HUES6 (cell line): ENCODE measurements around the gene CABLES2.

Source experiments
- H3K27ac ChIP-seq: 2 replicates; pipeline ENCODE4 v1.7.0; 2013; ENCODE audit warnings: low read depth, mild to moderate bottlenecking, low read length, inconsistent platforms
- H3K27me3 ChIP-seq: 2 replicates; pipeline ENCODE4 v1.6.1; 2013; ENCODE audit warnings: low read length; ENCODE audit not compliant: control insufficient read depth, insufficient read depth
- H3K36me3 ChIP-seq: 2 replicates; pipeline ENCODE4 v1.6.1; 2013; ENCODE audit warnings: low read length; ENCODE audit not compliant: control insufficient read depth, insufficient read depth
- H3K4me1 ChIP-seq: 2 replicates; pipeline ENCODE4 v1.6.1; 2013; ENCODE audit warnings: low read length; ENCODE audit not compliant: control insufficient read depth, insufficient read depth
- H3K4me3 ChIP-seq: 2 replicates; pipeline ENCODE4 v1.5.1; 2013; ENCODE audit warnings: low read depth, low read length
- H3K9ac ChIP-seq: one replicate; pipeline ENCODE4 v1.6.1; 2013; ENCODE audit warnings: mild to moderate bottlenecking, low read length
- H3K9me3 ChIP-seq: 2 replicates; pipeline ENCODE4 v1.6.1; 2013; ENCODE audit warnings: low read depth, low read length; ENCODE audit not compliant: control insufficient read depth, insufficient read depth

CABLES2 gene

DNA sequence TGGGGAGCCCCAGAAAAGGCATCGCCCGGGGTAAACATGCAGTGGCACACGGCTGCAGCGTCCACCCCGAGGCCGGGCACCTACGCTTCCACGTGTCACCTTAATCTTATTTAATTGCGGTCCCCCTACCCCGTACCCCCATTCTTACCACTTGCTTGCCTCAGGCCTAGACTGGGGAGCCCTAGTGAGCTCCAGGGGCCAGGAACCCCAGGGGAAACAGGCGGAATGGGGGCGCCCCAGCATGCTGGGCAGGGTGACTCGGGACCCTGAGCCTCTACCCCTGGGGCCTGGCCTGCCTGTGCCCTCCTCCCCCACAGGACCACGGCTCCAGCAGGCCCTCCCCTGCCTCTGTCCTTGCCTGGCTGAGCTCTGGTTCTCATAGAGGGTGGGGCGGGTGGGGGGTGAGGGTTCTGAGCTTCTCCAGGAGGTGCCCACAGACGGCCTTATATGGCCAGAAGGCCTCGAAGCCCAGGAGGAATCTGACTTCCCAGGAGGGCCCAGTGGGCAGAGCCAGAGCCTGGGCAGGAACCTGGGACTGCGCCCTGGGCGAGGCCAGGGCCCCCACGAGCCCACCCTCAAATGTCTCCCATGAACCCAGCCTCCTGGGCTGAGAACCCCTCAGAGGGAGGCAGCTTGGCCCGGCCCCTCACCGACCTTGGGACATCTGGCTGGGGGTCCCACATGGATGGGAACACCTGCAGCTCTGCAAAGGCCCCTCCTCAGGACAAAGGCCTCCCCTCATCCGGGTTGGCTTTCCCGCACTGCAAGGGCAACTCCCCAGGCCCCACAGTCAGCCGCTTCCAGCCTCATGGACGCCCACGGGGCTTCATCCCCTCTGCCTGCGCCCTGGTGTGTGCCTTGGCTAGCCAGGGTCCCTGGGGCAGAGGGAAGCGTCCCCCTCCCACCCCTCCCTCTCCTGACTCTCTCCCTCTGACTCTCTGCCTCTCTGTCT, 34.8 kb downstream of the CABLES2 start:
- H3K4me1 ChIP-seq = peaks cover 53% of the 10 kb centered on the region
- no peaks in the 10 kb centered on the region for H3K36me3 ChIP-seq
- H3K4me3 ChIP-seq = no peak overlapping the region
- no peaks in the 10 kb centered on the region for H3K27me3 ChIP-seq
- H3K9ac ChIP-seq = no peak overlapping the region
- no peak overlapping the region for H3K27ac ChIP-seq
- no peaks in the 10 kb centered on the region for H3K9me3 ChIP-seq

DNA sequence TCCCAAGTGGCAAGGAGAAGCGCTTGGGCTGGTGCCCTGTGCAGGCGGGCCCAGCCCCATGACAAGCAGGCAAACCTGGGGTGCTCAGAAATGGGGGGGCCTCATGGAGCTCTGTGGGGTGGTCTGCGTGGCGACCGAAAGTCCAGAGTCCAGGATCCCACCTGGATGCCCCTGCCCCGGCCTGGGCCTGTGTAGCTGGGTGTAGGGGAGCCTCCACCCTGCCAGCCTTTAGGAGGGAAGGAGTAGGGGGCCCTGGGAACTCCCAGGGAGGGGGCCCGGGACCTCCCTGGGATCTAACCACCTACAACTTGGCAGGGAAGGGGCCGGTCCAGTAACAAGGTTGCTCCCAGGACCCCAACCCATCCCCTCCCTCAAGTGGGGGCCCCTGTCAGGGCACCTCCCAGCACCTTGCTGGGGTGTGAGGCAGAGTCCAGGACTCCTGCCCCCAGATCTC, 35.5 kb downstream of the CABLES2 start:
- Histone ChIP-seq H3K4me3 (no peak overlapping the region), H3K36me3 (no peaks in the 10 kb centered on the region), H3K4me1 (peaks cover 46% of the 10 kb centered on the region), H3K9ac (no peak overlapping the region), H3K27ac (no peak overlapping the region), H3K9me3 (no peaks in the 10 kb centered on the region), H3K27me3 (no peaks in the 10 kb centered on the region)

DNA sequence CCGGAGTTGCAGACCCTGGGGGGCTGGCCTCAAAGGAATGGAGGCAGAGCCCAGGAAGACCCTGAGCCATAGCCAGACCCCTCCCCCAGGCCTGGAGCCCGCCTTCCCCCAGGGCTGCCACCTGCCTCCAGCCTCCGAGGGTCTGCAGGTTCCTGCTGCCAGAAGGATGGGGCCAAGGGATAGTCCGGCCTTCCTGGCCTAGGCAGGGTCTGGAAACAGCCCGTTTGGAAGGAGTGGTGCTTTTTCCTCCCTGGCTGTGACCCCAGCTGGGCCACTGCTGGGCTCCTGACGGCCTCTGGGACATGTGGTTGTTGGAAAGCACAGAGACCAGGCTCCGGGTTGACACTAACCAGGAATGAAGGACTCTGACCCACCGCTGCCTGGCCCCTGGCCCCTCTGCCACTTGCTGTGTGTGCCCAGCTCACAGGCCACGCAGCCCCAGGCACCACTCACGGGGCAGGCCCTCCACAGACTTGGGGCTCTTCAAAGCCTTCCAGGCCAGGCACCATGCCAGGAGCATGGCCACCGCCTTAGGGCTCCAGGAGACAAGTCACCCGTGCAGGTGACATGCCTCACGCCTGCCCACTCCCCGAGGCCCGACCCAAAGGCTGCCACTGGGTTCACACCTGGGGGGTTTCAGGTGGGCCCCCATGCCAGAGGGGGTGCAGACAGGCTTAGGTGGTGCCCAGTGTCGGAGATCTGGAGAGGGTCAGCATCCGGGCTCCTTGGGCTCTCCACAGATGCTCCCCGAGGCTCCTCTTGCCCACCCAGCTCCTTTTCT, 36.1 kb downstream of the CABLES2 start:
- H3K4me3 ChIP-seq = no peak overlapping the region
- no peak overlapping the region for H3K9ac ChIP-seq
- H3K27me3 ChIP-seq = no peaks in the 10 kb centered on the region
- no peaks in the 10 kb centered on the region for H3K36me3 ChIP-seq
- no peaks in the 10 kb centered on the region for H3K9me3 ChIP-seq
- no peak overlapping the region for H3K27ac ChIP-seq
- H3K4me1 ChIP-seq = peaks cover 41% of the 10 kb centered on the region

DNA sequence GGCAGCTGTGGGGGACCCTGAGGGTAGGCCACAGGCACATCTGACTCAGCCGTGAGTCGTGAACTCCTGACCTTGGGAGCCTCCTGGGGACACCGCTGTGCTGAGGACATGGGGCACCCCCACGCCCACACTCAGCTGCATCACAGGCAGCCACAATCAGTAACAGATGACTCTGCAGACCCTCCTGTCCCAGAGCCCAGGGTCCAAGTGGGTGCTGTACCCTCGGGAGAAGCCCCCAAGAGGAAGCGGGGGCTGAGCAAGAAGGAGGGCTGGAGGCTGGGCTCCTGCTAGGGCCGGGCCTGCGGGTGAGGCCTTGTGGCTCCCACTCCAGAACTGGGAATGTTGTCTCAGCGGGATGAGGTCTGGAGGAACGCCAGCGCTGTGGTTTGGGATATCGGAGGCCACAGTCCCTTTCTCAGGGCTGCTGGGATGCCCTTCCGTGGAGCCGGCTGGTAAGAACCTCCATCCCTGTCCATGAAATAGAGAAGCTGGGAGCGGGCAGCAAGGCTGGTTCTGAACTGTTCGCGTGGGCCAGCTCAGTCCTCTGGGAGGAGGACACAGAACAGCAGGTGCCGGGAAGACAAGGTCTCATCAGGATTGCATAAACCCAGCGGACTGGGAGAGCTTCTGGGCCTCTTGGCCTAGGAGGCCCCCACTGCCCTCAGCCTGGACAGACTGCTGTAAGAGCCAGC, 36.8 kb downstream of the CABLES2 start:
- H3K4me3 ChIP-seq = no peak overlapping the region
- no peaks in the 10 kb centered on the region for H3K9me3 ChIP-seq
- no peaks in the 10 kb centered on the region for H3K27me3 ChIP-seq
- H3K36me3 ChIP-seq = 0 out of 2 replicates have a peak, but pooled peaks cover under 1% of the 10 kb centered on the region
- H3K9ac ChIP-seq = peak overlapping the region; percentile 29
- peaks cover 39% of the 10 kb centered on the region for H3K4me1 ChIP-seq
- 0 out of 2 replicates have a peak overlapping the region, but pooled peaks have one; percentile 25 for H3K27ac ChIP-seq

DNA sequence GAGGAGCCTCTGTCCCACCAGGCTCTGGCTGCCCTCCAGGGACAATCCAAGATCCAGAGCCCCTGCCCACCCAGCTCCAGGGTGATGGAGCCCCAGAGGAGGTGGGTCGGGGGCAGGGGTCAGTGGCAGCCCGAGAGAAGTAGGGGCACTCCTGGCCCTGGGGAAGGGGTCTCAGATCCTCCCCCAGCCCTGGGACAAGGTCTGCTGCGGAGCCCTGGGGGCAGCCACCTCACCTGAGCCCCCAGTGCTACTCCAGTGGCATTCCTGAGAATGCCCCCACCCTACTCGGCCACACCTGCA, 37.3 kb downstream of the CABLES2 start:
- H3K4me1 ChIP-seq = peaks cover 40% of the 10 kb centered on the region

DNA sequence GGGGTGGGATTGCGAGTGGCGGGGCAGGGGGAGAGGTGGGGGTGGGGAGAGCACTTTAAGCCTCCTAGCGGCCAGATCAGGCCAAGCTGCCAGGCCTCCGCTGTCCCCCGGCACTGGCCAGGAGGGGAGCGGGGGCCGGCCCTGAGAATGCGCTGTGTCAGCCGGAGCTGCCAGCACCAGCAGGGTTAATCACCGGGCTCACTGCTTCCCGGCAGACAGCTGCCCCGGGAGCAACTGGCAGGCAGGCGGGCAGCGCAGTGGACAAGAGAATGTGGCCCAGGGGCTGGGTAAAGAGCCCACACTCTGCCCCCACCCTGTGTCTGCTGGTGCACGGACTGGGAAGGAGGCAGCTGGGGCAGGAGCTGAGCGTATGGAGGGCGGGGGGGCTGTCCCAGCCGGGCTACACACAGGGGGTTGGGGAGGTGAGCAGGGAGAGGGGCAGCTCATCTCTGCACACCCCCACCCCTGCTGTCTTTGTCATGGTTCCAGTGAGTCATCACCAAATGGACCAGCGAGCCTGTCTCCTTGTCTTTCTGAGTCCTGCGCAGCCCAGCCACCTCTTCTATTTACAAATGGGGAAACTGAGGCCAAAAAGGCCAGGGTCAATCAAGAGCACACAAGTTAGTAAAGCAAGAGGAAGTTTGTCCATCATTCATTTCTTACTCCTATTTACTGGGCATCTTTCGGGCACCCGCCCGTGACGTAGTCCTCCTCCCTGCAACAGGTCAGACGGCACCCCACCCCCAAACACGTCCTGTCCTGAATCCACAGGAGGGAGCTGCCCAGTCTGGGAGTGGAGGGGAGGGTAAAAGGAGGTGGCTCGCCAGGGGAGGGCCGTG, 37.9 kb downstream of the CABLES2 start:
- peak overlapping the region; percentile 56 for H3K9ac ChIP-seq
- H3K27me3 ChIP-seq = no peaks in the 10 kb centered on the region
- no peak overlapping the region for H3K27ac ChIP-seq
- H3K36me3 ChIP-seq = 0 out of 2 replicates have a peak, but pooled peaks cover 7% of the 10 kb centered on the region
- peaks cover 43% of the 10 kb centered on the region for H3K4me1 ChIP-seq
- H3K4me3 ChIP-seq = peak overlapping the region; percentile 58
- no peaks in the 10 kb centered on the region for H3K9me3 ChIP-seq

More for the DNA sequence above, 37.3 kb downstream of the CABLES2 start:
- Histone ChIP-seq H3K36me3 (0 out of 2 replicates have a peak, but pooled peaks cover 6% of the 10 kb centered on the region), H3K9me3 (no peaks in the 10 kb centered on the region), H3K9ac (peak overlapping the region; percentile 29), H3K4me3 (no peak overlapping the region), H3K27me3 (no peaks in the 10 kb centered on the region), H3K27ac (0 out of 2 replicates have a peak overlapping the region, but pooled peaks have one; percentile 25)

DNA sequence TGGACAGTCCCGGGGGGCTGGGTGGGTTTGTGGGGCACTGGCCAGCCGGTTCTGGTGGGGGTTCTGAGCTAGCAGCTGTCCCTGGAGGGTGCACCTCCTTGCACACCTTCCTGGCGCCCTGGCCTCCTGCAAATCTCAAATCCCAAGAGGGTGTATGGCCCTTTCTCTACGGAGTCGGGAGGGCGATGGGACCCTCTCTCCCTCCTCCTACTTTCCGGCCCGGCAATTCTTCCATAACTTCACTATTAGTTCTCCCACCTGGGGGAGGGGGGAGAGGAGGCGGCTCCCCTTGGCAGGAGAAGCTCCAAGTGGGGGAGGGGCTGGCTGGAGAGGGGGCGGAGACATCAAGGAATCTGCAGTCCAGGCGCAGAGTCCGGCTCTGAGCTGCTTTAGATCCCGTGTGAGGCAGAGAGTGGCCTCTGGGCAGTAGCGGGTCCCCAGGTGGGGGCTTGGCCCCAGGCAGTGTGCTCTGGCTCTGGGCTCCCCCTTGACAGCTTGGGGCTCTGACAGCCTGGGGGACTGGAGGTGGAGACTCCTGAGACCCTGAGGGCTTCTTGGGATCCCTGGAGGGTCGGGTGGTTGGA, 38.6 kb downstream of the CABLES2 start:
- Histone ChIP-seq H3K9ac (peak overlapping the region; percentile 63), H3K27ac (no peak overlapping the region; the same call in 1 of the 2 replicates), H3K4me1 (peaks cover 50% of the 10 kb centered on the region), H3K36me3 (0 out of 2 replicates have a peak, but pooled peaks cover 8% of the 10 kb centered on the region), H3K4me3 (peak overlapping the region; percentile 58), H3K27me3 (no peaks in the 10 kb centered on the region), H3K9me3 (no peaks in the 10 kb centered on the region)

DNA sequence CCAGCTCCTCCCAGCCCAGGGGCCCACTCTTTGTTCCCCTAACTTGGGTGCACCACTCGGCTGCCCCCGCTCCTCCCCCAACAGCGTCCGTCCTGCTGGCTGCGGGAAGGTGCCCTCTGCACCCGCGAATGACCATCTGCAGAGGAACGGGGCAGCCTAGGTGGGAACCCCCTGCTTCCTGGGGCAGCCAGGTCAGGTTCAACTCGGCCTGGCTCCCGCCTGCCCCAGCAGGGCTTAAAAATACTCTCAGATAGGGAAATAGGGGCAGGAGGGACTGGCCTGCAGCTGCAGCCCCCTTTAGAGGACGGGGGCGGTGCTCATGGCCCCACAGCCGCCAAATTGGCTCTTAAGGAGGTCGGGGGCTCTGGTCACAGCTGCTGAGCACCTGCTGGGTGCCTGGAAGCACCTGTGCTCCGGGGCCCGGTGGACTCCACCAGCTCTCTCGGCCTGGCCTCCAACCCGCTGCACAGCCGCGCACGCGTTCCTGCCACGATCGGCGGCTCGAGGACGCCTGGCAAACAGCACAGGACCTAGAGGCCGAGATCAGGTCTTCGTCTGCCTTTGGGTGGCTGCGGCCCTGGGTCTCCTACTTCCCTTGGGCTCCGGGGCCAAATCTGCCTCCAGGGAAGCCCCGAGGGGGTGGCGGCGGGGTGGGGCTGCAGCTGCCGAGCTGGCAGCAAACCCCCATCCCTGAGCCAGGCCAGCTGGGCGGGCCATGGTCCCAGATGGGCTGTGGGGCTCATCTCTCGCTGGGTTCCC, 39.3 kb downstream of the CABLES2 start:
- peak overlapping the region; percentile 76 for H3K27ac ChIP-seq
- 0 out of 2 replicates have a peak, but pooled peaks cover 8% of the 10 kb centered on the region for H3K36me3 ChIP-seq
- no peaks in the 10 kb centered on the region for H3K27me3 ChIP-seq
- no peaks in the 10 kb centered on the region for H3K9me3 ChIP-seq
- peak overlapping the region; percentile 63 for H3K9ac ChIP-seq
- peak overlapping the region; percentile 58 for H3K4me3 ChIP-seq
- peaks cover 56% of the 10 kb centered on the region for H3K4me1 ChIP-seq

DNA sequence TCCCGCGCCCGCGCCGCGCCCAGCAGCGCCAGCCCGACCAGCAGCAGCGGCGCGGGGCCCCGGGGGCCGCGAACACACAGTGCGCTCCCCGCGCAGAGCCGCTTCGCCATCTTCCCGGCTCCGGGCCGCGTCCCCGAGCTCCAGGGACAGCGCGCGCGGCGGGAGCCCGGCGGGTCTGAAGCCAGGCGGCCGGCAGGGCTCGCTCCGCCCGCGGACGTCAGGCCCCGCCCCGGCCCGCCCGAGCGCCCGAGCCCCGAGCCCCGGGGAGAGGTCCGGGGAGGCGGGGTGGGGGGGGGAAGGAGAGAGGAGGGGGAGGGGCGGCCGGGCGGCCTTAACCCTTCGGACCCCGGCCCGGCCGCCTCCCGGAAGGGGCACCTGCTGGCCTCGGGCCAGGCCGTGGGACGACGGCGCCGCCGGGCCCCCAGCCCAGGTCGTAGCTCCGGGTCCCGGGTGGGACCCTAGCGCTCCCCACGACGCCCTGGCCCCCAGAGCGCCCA, 39.9 kb downstream of the CABLES2 start, which contains the start of gene LAMA5:
LAMA5 (minus strand) TSS at position 177 of the 497 bp plus-strand sequence; CDS start at position 110, 67 bp downstream.
- Histone ChIP-seq H3K27ac (peak within 1 kb of the TSS; percentile 88), H3K9ac (peak within 1 kb of the TSS; percentile 76), H3K9me3 (no peaks in the 10 kb centered on the region), H3K4me1 (peaks cover 63% of the 10 kb centered on the region), H3K4me3 (peak within 1 kb of the TSS; percentile 70), H3K36me3 (peaks cover 10% of the 10 kb centered on the region; the same call in 1 of the 2 replicates), H3K27me3 (no peaks in the 10 kb centered on the region)
